Measurements from ENCODE around the gene CCDC122.

DNA sequence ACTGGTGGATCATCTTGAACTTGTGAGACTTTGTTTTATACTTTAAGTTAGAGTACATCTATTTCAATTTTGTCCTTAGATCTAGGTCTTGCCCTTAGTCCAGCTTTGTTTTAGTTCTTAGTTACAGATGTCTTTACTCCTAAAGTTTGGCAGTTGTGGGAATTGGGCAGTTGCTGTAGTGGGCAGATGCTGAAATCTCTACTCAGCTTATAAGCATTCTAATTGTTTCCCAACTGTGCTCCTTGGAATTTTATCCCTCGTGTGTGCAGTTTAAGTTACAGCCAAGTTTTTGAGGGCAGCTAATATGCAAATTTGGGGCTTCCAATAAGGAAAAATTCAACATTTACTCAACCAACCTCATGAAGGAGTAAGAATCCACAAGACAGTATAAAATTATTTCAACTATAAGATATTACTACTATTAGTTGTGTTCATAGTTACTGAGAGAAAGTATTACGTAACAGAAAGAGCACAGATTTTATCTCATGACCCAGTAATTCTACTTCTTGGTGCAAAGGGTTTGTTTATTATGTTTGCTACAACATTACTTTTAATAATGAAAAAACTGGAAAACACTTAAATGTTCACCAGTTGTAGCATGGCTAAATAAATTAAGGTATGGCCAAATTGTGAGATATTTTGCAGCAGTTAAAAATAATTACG, 32.9 kb downstream of the CCDC122 start:
- TF ChIP-seq CTCF (IDR thresholded peaks at IDR 0.05), result no peak
- no peak for TF ChIP-seq POLR2A (IDR thresholded peaks at IDR 0.05)

All from lower leg skin (tissue), 3 donors.